Measurements from ENCODE around the gene LPAR6.

DNA sequence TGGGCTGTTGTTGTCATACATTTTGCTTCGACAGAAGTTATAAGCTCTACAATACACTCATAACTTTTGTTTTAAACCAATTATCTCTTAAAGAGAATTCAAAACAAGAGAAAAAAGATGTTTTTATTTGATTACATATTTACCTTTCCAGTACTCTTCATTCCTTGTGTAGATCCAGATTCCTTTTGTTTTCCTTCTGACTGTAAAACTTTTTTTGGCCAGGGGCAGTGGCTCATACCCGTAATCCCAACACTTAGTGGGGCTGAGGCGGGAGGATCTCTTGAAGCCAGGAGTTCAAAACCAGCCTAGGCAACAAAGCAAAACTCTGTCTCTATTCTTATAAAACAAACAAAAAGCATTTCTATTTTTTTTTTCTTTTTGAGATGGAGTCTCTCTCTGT is 21.7 kb downstream of the LPAR6 start:
- TF ChIP-seq, protein P1, sequence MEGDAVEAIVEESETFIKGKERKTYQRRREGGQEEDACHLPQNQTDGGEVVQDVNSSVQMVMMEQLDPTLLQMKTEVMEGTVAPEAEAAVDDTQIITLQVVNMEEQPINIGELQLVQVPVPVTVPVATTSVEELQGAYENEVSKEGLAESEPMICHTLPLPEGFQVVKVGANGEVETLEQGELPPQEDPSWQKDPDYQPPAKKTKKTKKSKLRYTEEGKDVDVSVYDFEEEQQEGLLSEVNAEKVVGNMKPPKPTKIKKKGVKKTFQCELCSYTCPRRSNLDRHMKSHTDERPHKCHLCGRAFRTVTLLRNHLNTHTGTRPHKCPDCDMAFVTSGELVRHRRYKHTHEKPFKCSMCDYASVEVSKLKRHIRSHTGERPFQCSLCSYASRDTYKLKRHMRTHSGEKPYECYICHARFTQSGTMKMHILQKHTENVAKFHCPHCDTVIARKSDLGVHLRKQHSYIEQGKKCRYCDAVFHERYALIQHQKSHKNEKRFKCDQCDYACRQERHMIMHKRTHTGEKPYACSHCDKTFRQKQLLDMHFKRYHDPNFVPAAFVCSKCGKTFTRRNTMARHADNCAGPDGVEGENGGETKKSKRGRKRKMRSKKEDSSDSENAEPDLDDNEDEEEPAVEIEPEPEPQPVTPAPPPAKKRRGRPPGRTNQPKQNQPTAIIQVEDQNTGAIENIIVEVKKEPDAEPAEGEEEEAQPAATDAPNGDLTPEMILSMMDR (conservative IDR thresholded peaks at IDR 0.05; ENCODE audit: low read length) = no peak
- no peak for TF ChIP-seq EZH2phosphoT487 (IDR thresholded peaks at IDR 0.05; ENCODE audit: borderline replicate concordance)
